ENCODE data around the gene CCDC188. TPM values are rescaled to one million over a fixed set of nuclear protein-coding genes. Genes with fewer than 3 reads are reported as not detected.

The CCDC188 gene
- total and polyA plus RNA-seq, 9 of the 15 experiments (the other 6 are each of a cell fraction or from before 2014, with no cell fraction given), result not detected

DNA sequence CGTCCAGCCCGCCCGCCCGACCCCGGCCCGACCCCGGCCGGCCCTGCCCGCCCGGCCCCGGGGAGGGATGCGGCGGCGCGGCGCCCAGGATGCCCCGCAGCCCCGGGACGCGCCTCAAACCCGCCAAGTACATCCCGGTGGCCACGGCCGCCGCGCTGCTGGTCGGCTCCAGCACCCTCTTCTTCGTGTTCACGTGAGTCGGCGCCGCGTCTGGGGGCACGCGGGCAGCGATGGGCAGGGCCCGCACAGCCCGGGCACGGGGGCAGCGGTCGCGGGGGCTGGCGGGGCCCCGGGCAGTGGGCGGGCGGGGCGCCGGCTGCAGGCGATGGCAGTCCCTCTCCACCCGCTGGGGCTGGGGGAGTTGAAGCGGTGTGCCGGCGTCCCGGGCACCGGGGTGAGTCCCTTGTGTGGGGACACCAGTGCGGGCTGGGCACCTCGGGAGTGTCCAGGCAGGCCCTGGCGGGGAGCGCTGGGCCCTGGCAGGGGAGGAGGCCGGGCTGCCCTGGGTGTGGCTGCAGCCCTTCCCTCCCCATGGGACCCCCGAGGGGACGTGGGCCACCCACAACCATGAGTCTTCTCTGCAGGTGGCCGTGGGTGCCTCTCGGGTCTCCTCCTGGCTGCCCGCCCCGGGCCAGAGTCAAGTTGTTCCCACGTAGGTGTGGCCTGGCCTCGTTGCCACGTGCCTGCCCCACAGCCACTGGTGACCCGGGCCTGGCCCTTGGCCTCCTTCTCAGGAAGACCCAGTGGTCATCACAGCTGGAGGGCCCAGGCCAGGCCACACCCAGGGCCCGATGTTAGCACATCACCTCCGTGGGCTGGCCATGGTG lies 18.8 kb downstream of the CCDC188 start (continued):
- TF ChIP-seq ILK (tag; IDR thresholded peaks at IDR 0.05; ENCODE audit: borderline replicate concordance, low read depth) (no peak), MNT (conservative IDR thresholded peaks at IDR 0.05) (no peak; a peak in 1 of 4 replicates), RBM25 (IDR thresholded peaks at IDR 0.05; ENCODE audit: low read depth, low read length, severe bottlenecking) (no peak), GATA2 (CRISPR knock-in tag; IDR thresholded peaks at IDR 0.05) (no peak), PML (IDR thresholded peaks at IDR 0.05; ENCODE audit: low read length) (no peak), FOXJ2 (tag; IDR thresholded peaks at IDR 0.05) (no peak), TFE3 (CRISPR knock-in tag; IDR thresholded peaks at IDR 0.05) (no peak), PATZ1 (CRISPR knock-in tag; IDR thresholded peaks at IDR 0.05; ENCODE audit: borderline replicate concordance) (no peak), ZNF77 (CRISPR knock-in tag; IDR thresholded peaks at IDR 0.05) (no peak), SOX6 (IDR thresholded peaks at IDR 0.05) (no peak), GTF3C2 (IDR thresholded peaks at IDR 0.05; ENCODE audit: borderline replicate concordance, extremely low read depth, insufficient read length) (no peak)
- TF ChIP-seq, protein P1, sequence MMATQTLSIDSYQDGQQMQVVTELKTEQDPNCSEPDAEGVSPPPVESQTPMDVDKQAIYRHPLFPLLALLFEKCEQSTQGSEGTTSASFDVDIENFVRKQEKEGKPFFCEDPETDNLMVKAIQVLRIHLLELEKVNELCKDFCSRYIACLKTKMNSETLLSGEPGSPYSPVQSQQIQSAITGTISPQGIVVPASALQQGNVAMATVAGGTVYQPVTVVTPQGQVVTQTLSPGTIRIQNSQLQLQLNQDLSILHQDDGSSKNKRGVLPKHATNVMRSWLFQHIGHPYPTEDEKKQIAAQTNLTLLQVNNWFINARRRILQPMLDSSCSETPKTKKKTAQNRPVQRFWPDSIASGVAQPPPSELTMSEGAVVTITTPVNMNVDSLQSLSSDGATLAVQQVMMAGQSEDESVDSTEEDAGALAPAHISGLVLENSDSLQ (IDR thresholded peaks at IDR 0.05), result no peak
- TF ChIP-seq, protein P2, sequence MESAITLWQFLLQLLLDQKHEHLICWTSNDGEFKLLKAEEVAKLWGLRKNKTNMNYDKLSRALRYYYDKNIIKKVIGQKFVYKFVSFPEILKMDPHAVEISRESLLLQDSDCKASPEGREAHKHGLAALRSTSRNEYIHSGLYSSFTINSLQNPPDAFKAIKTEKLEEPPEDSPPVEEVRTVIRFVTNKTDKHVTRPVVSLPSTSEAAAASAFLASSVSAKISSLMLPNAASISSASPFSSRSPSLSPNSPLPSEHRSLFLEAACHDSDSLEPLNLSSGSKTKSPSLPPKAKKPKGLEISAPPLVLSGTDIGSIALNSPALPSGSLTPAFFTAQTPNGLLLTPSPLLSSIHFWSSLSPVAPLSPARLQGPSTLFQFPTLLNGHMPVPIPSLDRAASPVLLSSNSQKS (CRISPR knock-in tag; IDR thresholded peaks at IDR 0.05), result no peak
